Testis (tissue), 3 donors: Measurements from ENCODE around the gene PGAP2. TPM values are rescaled to one million over a fixed set of nuclear protein-coding genes. Genes with fewer than 3 reads are reported as not detected.
"Not testable (repeated sequence)": the region's sequence is repeated elsewhere in the genome, so short reads cannot be mapped to it uniquely, and the experiment has no call there.

Experiments
- DNase-seq: peaks from one replicate; pipeline ENCODE4 v3.0.0-alpha.2; 2019
- H3K27ac ChIP-seq, 2 donors: fragments of 200-600 bp; sonication (generic); one replicate each; pipeline ENCODE4 v1.5.1; 2019
- H3K27me3 ChIP-seq: fragments of 200-600 bp; sonication (generic); one replicate; pipeline ENCODE4 v1.5.1; 2019
- H3K36me3 ChIP-seq: fragments of 200-600 bp; sonication (generic); one replicate; pipeline ENCODE4 v1.5.1; 2017; ENCODE audit warnings: low read depth; ENCODE audit errors: missing control alignments
- H3K4me1 ChIP-seq: fragments of 200-600 bp; sonication (generic); one replicate; pipeline ENCODE4 v1.5.1; 2019
- H3K4me3 ChIP-seq, 2 donors: fragments of 200-600 bp; sonication (generic); one replicate each; pipeline ENCODE4 v1.5.1; 2017 to 2019
- H3K9me3 ChIP-seq: fragments of 200-600 bp; sonication (generic); one replicate; pipeline ENCODE4 v1.5.1; 2017
- POLR2A ChIP-seq: fragments of 450-650 bp; IDR thresholded peaks from one replicate; pipeline ENCODE4 v1.6.1; 2017; ENCODE audit warnings: antibody characterized with exemption, mild to moderate bottlenecking, moderate library complexity
- WGBS, 2 donors: methylation state at CpG; one replicate each; pipeline ENCODE4 v1.1.5; 2018; 5-methylcytosine and 5-hydroxymethylcytosine counted together
- intact Hi-C: fragments of 100-400 bp; cut with DNase I; formaldehyde crosslinking; loops from one replicate; pipeline ENCODE4 v1.15.1; 2023; ENCODE audit warnings: low total_unique reads
- polyA plus RNA-seq: library from polyadenylated mRNA; stranded (reverse); fragments of 350-450 nt; fragmentation: Illumina TruSeq; extraction: RNeasy Lipid Tissue Mini Kit (QIAGEN cat#74804); gene quantifications from one replicate; pipeline ENCODE4 v1.2.3, GENCODE V29; 2014; ENCODE audit warnings: low read depth, low replicate concordance; ENCODE audit not compliant: insufficient read depth
- total RNA-seq, 2 donors: library from RNA; depleted of rRNA; stranded (reverse); fragments of >200 nt; gene quantifications; one replicate each; pipeline ENCODE4 v1.2.3, GENCODE V29; 2016
- TF ChIP-seq, protein P1 (sequence below), 3 experiments: fragments of 450-650 bp in 2 of 3; fragments of 200-600 bp in 1 of 3; sonication (generic) in 1 of 3; IDR thresholded peaks; one replicate each; pipeline ENCODE4 v1.5.1; 2016 to 2019; ENCODE audit warnings: antibody characterized with exemption in 3 of 3, mild to moderate bottlenecking in 2 of 3, moderate library complexity in 1 of 3

The PGAP2 gene
- total and polyA plus RNA-seq, 3 donors from 2014 or later, result 40.5 to 56.8 (median 54.4) TPM

DNA sequence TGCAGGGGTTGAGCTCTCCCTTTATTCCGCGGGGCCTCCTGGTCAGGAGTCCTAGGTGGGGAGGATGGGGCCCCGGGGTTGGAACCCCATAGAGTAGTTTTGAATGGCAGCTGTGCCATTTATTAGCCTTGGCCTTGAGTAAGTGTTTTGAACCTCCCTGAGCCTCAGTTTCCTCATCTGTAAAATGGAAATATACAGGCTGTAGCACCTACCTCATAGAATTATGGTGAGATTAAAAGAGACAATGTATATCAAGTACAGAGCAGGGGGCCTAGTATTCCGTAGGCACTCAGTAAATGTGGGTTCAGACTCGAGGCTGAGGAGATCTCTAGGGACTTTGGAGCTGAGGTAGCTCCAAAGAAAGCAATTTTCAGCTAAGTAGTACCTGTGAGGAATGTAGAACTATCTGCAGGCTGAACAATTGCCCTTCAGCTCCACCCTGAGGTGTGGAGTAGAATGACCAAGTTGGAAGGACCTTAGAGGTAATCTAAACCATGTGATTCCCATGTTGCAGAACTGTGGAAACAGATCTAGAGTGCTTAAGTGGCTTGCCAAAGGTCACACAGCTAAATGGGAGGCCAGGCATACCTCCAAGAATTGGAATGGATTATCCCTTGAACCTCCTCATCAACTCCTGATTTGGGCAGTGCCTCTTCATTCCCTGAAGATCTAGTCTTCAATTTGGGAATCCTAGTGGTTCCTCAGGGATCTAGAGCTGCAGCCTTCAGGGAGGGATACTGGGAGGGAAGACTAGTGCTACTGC lies 682 bp downstream of the PGAP2 start:
- intact Hi-C loops, result no loop called here
- peak overlapping the region in 1 of 2 donors; percentile 6 for H3K27ac ChIP-seq
- WGBS, 2 donors, result 25 to 30% methylated on average over 5 of the region's 5 CpGs
- no peaks in the 10 kb centered on the region for H3K36me3 ChIP-seq
- H3K4me3 ChIP-seq, result peak overlapping the region; percentile 53 to 69
- no peaks in the 10 kb centered on the region for H3K9me3 ChIP-seq
- H3K4me1 ChIP-seq, result peaks cover 6% of the 10 kb centered on the region
- H3K27me3 ChIP-seq, result no peaks in the 10 kb centered on the region
- no peak for DNase-seq
- no peak for TF ChIP-seq POLR2A
- TF ChIP-seq, protein P1, sequence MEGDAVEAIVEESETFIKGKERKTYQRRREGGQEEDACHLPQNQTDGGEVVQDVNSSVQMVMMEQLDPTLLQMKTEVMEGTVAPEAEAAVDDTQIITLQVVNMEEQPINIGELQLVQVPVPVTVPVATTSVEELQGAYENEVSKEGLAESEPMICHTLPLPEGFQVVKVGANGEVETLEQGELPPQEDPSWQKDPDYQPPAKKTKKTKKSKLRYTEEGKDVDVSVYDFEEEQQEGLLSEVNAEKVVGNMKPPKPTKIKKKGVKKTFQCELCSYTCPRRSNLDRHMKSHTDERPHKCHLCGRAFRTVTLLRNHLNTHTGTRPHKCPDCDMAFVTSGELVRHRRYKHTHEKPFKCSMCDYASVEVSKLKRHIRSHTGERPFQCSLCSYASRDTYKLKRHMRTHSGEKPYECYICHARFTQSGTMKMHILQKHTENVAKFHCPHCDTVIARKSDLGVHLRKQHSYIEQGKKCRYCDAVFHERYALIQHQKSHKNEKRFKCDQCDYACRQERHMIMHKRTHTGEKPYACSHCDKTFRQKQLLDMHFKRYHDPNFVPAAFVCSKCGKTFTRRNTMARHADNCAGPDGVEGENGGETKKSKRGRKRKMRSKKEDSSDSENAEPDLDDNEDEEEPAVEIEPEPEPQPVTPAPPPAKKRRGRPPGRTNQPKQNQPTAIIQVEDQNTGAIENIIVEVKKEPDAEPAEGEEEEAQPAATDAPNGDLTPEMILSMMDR (IDR thresholded peaks at IDR 0.05), result peak in 1 of 3 experiments; percentile 7

- Histone ChIP-seq H3K4me1 (peaks cover 6% of the 10 kb centered on the region), H3K27ac (no peak overlapping the region), H3K36me3 (no peaks in the 10 kb centered on the region), H3K4me3 (no peak overlapping the region), H3K27me3 (no peaks in the 10 kb centered on the region), H3K9me3 (no peaks in the 10 kb centered on the region)
- intact Hi-C loops, result no loop called here
- 91 to 100% methylated on average over 1 of the region's 1 CpG for WGBS, 2 donors
- no peak for DNase-seq
- TF ChIP-seq POLR2A, result no peak
- TF ChIP-seq, protein P1 (IDR thresholded peaks at IDR 0.05), result no peak
Observed at GRCh38 chr11:3809624-3809928, 1.2 kb downstream of the PGAP2 start.

GRCh38 chr11:3810446-3810845 lies 2.1 kb downstream of the PGAP2 start:
- H3K27me3 ChIP-seq, result no peaks in the 10 kb centered on the region
- peaks cover 6% of the 10 kb centered on the region for H3K4me1 ChIP-seq
- no peak for TF ChIP-seq POLR2A
- TF ChIP-seq, protein P1 (IDR thresholded peaks at IDR 0.05), result no peak
- H3K27ac ChIP-seq, result no peak overlapping the region
- no peaks in the 10 kb centered on the region for H3K9me3 ChIP-seq
- 79 to 80% methylated on average over 2 to 3 of the region's 3 CpGs for WGBS, 2 donors
- no peak overlapping the region for H3K4me3 ChIP-seq
- no peaks in the 10 kb centered on the region for H3K36me3 ChIP-seq
- intact Hi-C loops, result no loop called here
- no peak for DNase-seq

- H3K4me1 ChIP-seq, result peaks cover 7% of the 10 kb centered on the region
- no peak for DNase-seq
- no peak overlapping the region for H3K27ac ChIP-seq
- intact Hi-C loops, result no loop called here
- no peak overlapping the region for H3K4me3 ChIP-seq
- no peaks in the 10 kb centered on the region for H3K27me3 ChIP-seq
- WGBS, 2 donors, result 89 to 97% methylated on average over 4 of the region's 4 CpGs
- TF ChIP-seq, protein P1 (IDR thresholded peaks at IDR 0.05), result no peak
- TF ChIP-seq POLR2A, result no peak
- H3K9me3 ChIP-seq, result no peaks in the 10 kb centered on the region
- no peaks in the 10 kb centered on the region for H3K36me3 ChIP-seq
Observed at GRCh38 chr11:3810951-3811350, 2.6 kb downstream of the PGAP2 start.

DNA sequence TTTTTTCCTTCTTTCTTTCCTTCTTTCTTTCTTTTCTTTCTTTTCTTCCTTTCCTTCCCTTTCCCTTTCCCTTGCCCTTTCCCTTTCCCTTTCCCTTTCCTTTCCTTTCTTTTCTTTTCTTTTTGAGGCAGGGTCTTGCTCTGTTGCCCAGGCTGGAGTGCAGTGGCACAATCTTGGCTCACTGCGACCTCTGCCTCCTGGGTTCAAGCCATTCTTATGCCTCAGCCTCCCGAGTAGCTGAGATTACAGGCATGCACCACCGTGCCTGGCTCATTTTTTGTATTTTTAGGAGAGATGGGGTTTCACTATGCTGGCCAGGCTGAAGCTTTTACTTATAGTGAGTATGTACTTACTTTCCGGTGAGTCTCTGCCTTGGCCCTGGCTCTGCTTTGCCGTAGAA lies 6.5 kb downstream of the PGAP2 start:
- intact Hi-C loops, H3K27me3 ChIP-seq, H3K36me3 ChIP-seq, H3K27ac ChIP-seq, H3K9me3 ChIP-seq, DNase-seq, H3K4me1 ChIP-seq, H3K4me3 ChIP-seq: not testable (repeated sequence)
- WGBS, 2 donors, result 93 to 94% methylated on average over 5 of the region's 5 CpGs
